Body of pancreas (tissue), 4 donors: ENCODE measurements around the gene FGA. TPM values are rescaled to one million over a fixed set of nuclear protein-coding genes. Genes with fewer than 3 reads are reported as not detected.

Experiments
- ATAC-seq: fragments of 150-250 bp; one replicate; pipeline ENCODE4 v1.9.1; 2016
- DNase-seq, 4 donors: peaks; one replicate each; pipeline ENCODE4 v3.0.0-alpha.2; 2019
- H3K27ac ChIP-seq, 4 donors: fragments of 200-600 bp; sonication (generic); 1 replicate in 3 of 4; 2 replicates in 1 of 4; pipeline versions ENCODE4 v1.5.1 to v1.6.1; 2016 to 2019; ENCODE audit warnings: mild to moderate bottlenecking in 1 of 4, mixed read lengths in 1 of 4, moderate library complexity in 1 of 4
- H3K27me3 ChIP-seq, 2 donors: fragments of 200-600 bp; sonication (generic); one replicate each; pipeline ENCODE4 v1.6.0; 2016; ENCODE audit warnings: mild to moderate bottlenecking in 1 of 2
- H3K36me3 ChIP-seq, 2 donors: fragments of 200-600 bp; sonication (generic); replicated peaks in 1 of 2; 2 replicates each; pipeline ENCODE4 v1.5.1; 2016; ENCODE audit warnings: low read depth in 2 of 2; ENCODE audit not compliant: insufficient read depth in 1 of 2
- H3K4me1 ChIP-seq: fragments of 200-600 bp; sonication (generic); one replicate; pipeline ENCODE4 v1.6.0; 2016
- H3K4me3 ChIP-seq, 2 donors: fragments of 200-600 bp; sonication (generic); 1 replicate in 1 of 2; 2 replicates in 1 of 2; pipeline ENCODE4 v1.5.1; 2016 to 2019
- H3K9me3 ChIP-seq, 3 donors: fragments of 200-600 bp; sonication (generic); 1 replicate in 2 of 3; 2 replicates in 1 of 3; pipeline ENCODE4 v1.5.1; 2016
- CTCF ChIP-seq, 7 experiments: fragments of 450-650 bp in 4 of 7; fragments of 200-600 bp in 3 of 7; sonication (generic) in 3 of 7; IDR thresholded peaks; one replicate each; pipeline ENCODE4 v1.5.1; 2016 to 2019; ENCODE audit warnings: antibody characterized with exemption in 7 of 7
- POLR2A ChIP-seq, 3 donors: fragments of 450-650 bp; IDR thresholded peaks; one replicate each; pipeline ENCODE4 v1.6.1; 2016; ENCODE audit warnings: antibody characterized with exemption in 3 of 3, mild to moderate bottlenecking in 2 of 3
- WGBS, 2 donors: methylation state at CpG; one replicate each; pipeline ENCODE4 v1.1.5; 2017; 5-methylcytosine and 5-hydroxymethylcytosine counted together
- intact Hi-C: fragments of 100-400 bp; cut with DNase I; formaldehyde crosslinking; loops from one replicate; pipeline ENCODE4 v1.15.1; 2023
- total RNA-seq, 2 donors: library from RNA; depleted of rRNA; stranded (reverse); fragments of >200 nt; gene quantifications; one replicate each; pipeline ENCODE4 v1.1.0, GENCODE V29; 2016

FGA gene
- total RNA-seq, 2 donors from 2014 or later = 1.0 TPM; not detected in 1

GRCh38 chr4:154610582-154610981 lies 20.0 kb upstream of the FGA start:
- H3K4me1 ChIP-seq = peaks cover 6% of the 10 kb centered on the region
- H3K36me3 ChIP-seq = no peaks in the 10 kb centered on the region
- 40 to 43% methylated on average over 4 of the region's 4 CpGs for WGBS, 2 donors
- no peaks in the 10 kb centered on the region for H3K27me3 ChIP-seq
- TF ChIP-seq POLR2A (IDR thresholded peaks at IDR 0.05) (no peak), CTCF (IDR thresholded peaks at IDR 0.05) (no peak)
- DNase-seq (no peak), ATAC-seq (no peak)
- H3K27ac ChIP-seq = no peak overlapping the region
- intact Hi-C loops = no loop called here
- no peak overlapping the region for H3K4me3 ChIP-seq
- no peaks in the 10 kb centered on the region for H3K9me3 ChIP-seq

- 69 to 80% methylated on average over 4 of the region's 4 CpGs for WGBS, 2 donors
- Histone ChIP-seq H3K4me3 (no peak overlapping the region), H3K27ac (no peak overlapping the region), H3K36me3 (no peaks in the 10 kb centered on the region), H3K27me3 (no peaks in the 10 kb centered on the region), H3K9me3 (no peaks in the 10 kb centered on the region), H3K4me1 (no peaks in the 10 kb centered on the region)
- intact Hi-C loops = no loop called here
- ATAC-seq (no peak), DNase-seq (no peak)
- TF ChIP-seq POLR2A (IDR thresholded peaks at IDR 0.05) (no peak), CTCF (IDR thresholded peaks at IDR 0.05) (no peak)
Observed at GRCh38 chr4:154609532-154609931, 19.0 kb upstream of the FGA start.

GRCh38 chr4:154608361-154609252 lies 18.1 kb upstream of the FGA start:
- H3K4me1 ChIP-seq = no peaks in the 10 kb centered on the region
- H3K4me3 ChIP-seq = no peak overlapping the region
- no peaks in the 10 kb centered on the region for H3K27me3 ChIP-seq
- no peaks in the 10 kb centered on the region for H3K9me3 ChIP-seq
- no peaks in the 10 kb centered on the region for H3K36me3 ChIP-seq
- DNase-seq (no peak), ATAC-seq (no peak)
- TF ChIP-seq POLR2A (IDR thresholded peaks at IDR 0.05) (no peak), CTCF (IDR thresholded peaks at IDR 0.05) (no peak)
- WGBS, 2 donors = 63 to 69% methylated on average over 3 of the region's 3 CpGs
- intact Hi-C loops = no loop called here
- no peak overlapping the region for H3K27ac ChIP-seq

- WGBS, 2 donors = 80 to 85% methylated on average over 6 of the region's 6 CpGs
- H3K27me3 ChIP-seq = no peaks in the 10 kb centered on the region
- no peak overlapping the region for H3K4me3 ChIP-seq
- TF ChIP-seq CTCF (IDR thresholded peaks at IDR 0.05) = no peak
- no peak for TF ChIP-seq POLR2A (IDR thresholded peaks at IDR 0.05)
- ATAC-seq (no peak), DNase-seq (no peak)
- H3K36me3 ChIP-seq = no peaks in the 10 kb centered on the region
- no peaks in the 10 kb centered on the region for H3K9me3 ChIP-seq
- no peak overlapping the region for H3K27ac ChIP-seq
- intact Hi-C loops = no loop called here
- no peaks in the 10 kb centered on the region for H3K4me1 ChIP-seq
Observed at GRCh38 chr4:154606728-154607723, 16.5 kb upstream of the FGA start.
